Measurements from ENCODE around the gene PNMA6E. TPM values are rescaled to one million over a fixed set of nuclear protein-coding genes. Genes with fewer than 3 reads are reported as not detected.

PNMA6E gene
- 10 to 100 TPM in 1 of 2 donors, 1 to 10 TPM in 1; 9.7 to 24.2 TPM for total RNA-seq
- 13.3 TPM for polyA plus RNA-seq (ENCODE audit: insufficient read depth, low read depth, low replicate concordance)
- long read RNA-seq, donor 1 = 0 reads
- long read RNA-seq, donor 2, partial matches to known transcripts = 0 of 1 reads
- long read RNA-seq, donor 2, other reads (novel, unspliced or antisense) = 0 of 1 reads

- H3K4me1 ChIP-seq = no peaks in the 10 kb centered on the region
- no peak within 1 kb of the TSS for H3K27ac ChIP-seq
- no peaks in the 10 kb centered on the region for H3K9me3 ChIP-seq
- WGBS, 2 donors = 68 to 74% methylated on average over 14 to 24 of the region's 29 CpGs
- H3K36me3 ChIP-seq (ENCODE audit: low read depth, missing control alignments) = no peaks in the 10 kb centered on the region
- no peak for DNase-seq
- intact Hi-C loops (cut with DNase I; ENCODE audit: low total_unique reads) = no loop called here
- H3K4me3 ChIP-seq = no peak within 1 kb of the TSS
- H3K27me3 ChIP-seq = no peaks in the 10 kb centered on the region
- no peak for TF ChIP-seq POLR2A (IDR thresholded peaks at IDR 0.05)
- no peak for TF ChIP-seq CTCF (IDR thresholded peaks at IDR 0.05)
Measured at GRCh38 chrX:153401133-153401764, at the start of gene PNMA6E. Gene PNMA6E (minus strand): TSS chrX:153401350. CDS start chrX:153398849, 2,501 bp downstream.

- 88 to 91% methylated on average over 5 to 8 of the region's 8 CpGs for WGBS, 2 donors
- intact Hi-C loops (cut with DNase I; ENCODE audit: low total_unique reads) = no loop called here
- DNase-seq = no peak
- H3K27ac ChIP-seq = no peak overlapping the region
- H3K9me3 ChIP-seq = no peaks in the 10 kb centered on the region
- H3K27me3 ChIP-seq = no peaks in the 10 kb centered on the region
- TF ChIP-seq CTCF (IDR thresholded peaks at IDR 0.05) (no peak), POLR2A (IDR thresholded peaks at IDR 0.05) (no peak)
- no peak overlapping the region for H3K4me3 ChIP-seq
- H3K36me3 ChIP-seq (ENCODE audit: low read depth, missing control alignments) = no peaks in the 10 kb centered on the region
- H3K4me1 ChIP-seq = no peaks in the 10 kb centered on the region
Measured at GRCh38 chrX:153450949-153451277, 49.8 kb upstream of the PNMA6E start.

GRCh38 chrX:153450114-153450948 is 49.2 kb upstream of the PNMA6E start:
- TF ChIP-seq CTCF (IDR thresholded peaks at IDR 0.05) (no peak), POLR2A (IDR thresholded peaks at IDR 0.05) (no peak)
- intact Hi-C loops (cut with DNase I; ENCODE audit: low total_unique reads) = no loop called here

GRCh38 chrX:153449368-153450113 is 48.4 kb upstream of the PNMA6E start:
- H3K4me3 ChIP-seq = no peak overlapping the region
- 94 to 100% methylated on average over 2 to 13 of the region's 15 CpGs for WGBS, 2 donors
- no peaks in the 10 kb centered on the region for H3K4me1 ChIP-seq
- H3K36me3 ChIP-seq (ENCODE audit: low read depth, missing control alignments) = no peaks in the 10 kb centered on the region
- H3K27me3 ChIP-seq = no peaks in the 10 kb centered on the region
- no peak overlapping the region for H3K27ac ChIP-seq
- H3K9me3 ChIP-seq = no peaks in the 10 kb centered on the region
- no peak for TF ChIP-seq POLR2A (IDR thresholded peaks at IDR 0.05)
- DNase-seq = no peak
- intact Hi-C loops (cut with DNase I; ENCODE audit: low total_unique reads) = no loop called here

More at GRCh38 chrX:153450114-153450948, 49.2 kb upstream of the PNMA6E start:
- Histone ChIP-seq H3K4me1 (no peaks in the 10 kb centered on the region), H3K9me3 (no peaks in the 10 kb centered on the region), H3K4me3 (no peak overlapping the region), H3K36me3 (ENCODE audit: low read depth, missing control alignments) (no peaks in the 10 kb centered on the region), H3K27me3 (no peaks in the 10 kb centered on the region), H3K27ac (no peak overlapping the region)
- 91 to 92% methylated on average over 9 to 26 of the region's 26 CpGs for WGBS, 2 donors
- no peak for DNase-seq
